ENCODE measurements around the gene RTF2. TPM values are rescaled to one million over a fixed set of nuclear protein-coding genes. Genes with fewer than 3 reads are reported as not detected.

RTF2 gene
- total and polyA plus RNA-seq, 2 donors (not counting 1 experiment from before 2014, with no cell fraction given) = 100 to 107 TPM

- Histone ChIP-seq H2AFZ (ENCODE audit: low read length) (no peak overlapping the region), H3K79me2 (ENCODE audit: control insufficient read depth, insufficient read depth, low read length) (peaks cover 43% of the 10 kb centered on the region), H3K9ac (ENCODE audit: insufficient read depth, low read length) (peak overlapping the region; percentile 55), H3K4me3 (replicated peaks in 1 of 4; ENCODE audit: control extremely low read depth in 1 of 4, insufficient read depth in 1 of 4, low read depth in 3 of 4, low read length in 4 of 4) (no peak overlapping the region), H3K4me1 (ENCODE audit: control insufficient read depth, extremely low read depth, insufficient read depth, low read length) (peaks cover 47% of the 10 kb centered on the region), H3K9me3 (ENCODE audit: control insufficient read depth, insufficient read depth, low read depth, low read length) (no peaks in the 10 kb centered on the region), H3K27me3 (ENCODE audit: control insufficient read depth, insufficient read depth, low read length) (no peaks in the 10 kb centered on the region), H4K20me1 (ENCODE audit: control insufficient read depth, extremely low read depth, insufficient read depth, low read length) (no peaks in the 10 kb centered on the region), H3K36me3 (ENCODE audit: control insufficient read depth, insufficient read depth, low read length) (peaks cover 8% of the 10 kb centered on the region), H3K4me2 (ENCODE audit: extremely low read depth, insufficient read depth, low read length) (peak overlapping the region; percentile 59), H3K27ac (ENCODE audit: insufficient read depth, low read length) (peak overlapping the region; percentile 98)
- no peak for DNase-seq (ENCODE audit: low read depth in 2 of 2)
- no peak for TF ChIP-seq EZH2 (IDR thresholded peaks at IDR 0.05; ENCODE audit: low read length, missing control alignments)
- no peak for TF ChIP-seq CTCF (conservative IDR thresholded peaks at IDR 0.05 in 1 of 2, IDR thresholded peaks at IDR 0.05 in 1 of 2; ENCODE audit: low read depth in 1 of 2, low read length in 2 of 2)
Measured at GRCh38 chr20:56428410-56428809, 40.0 kb upstream of the RTF2 start.

GRCh38 chr20:56428881-56429280, 39.5 kb upstream of the RTF2 start:
- no peak for DNase-seq (ENCODE audit: low read depth in 2 of 2)
- Histone ChIP-seq H3K9me3 (ENCODE audit: control insufficient read depth, insufficient read depth, low read depth, low read length) (no peaks in the 10 kb centered on the region), H4K20me1 (ENCODE audit: control insufficient read depth, extremely low read depth, insufficient read depth, low read length) (no peaks in the 10 kb centered on the region), H3K4me2 (ENCODE audit: extremely low read depth, insufficient read depth, low read length) (peak overlapping the region; percentile 59), H2AFZ (ENCODE audit: low read length) (no peak overlapping the region), H3K79me2 (ENCODE audit: control insufficient read depth, insufficient read depth, low read length) (peaks cover 41% of the 10 kb centered on the region), H3K4me3 (replicated peaks in 1 of 4; ENCODE audit: control extremely low read depth in 1 of 4, insufficient read depth in 1 of 4, low read depth in 3 of 4, low read length in 4 of 4) (no peak overlapping the region), H3K36me3 (ENCODE audit: control insufficient read depth, insufficient read depth, low read length) (peaks cover 8% of the 10 kb centered on the region), H3K9ac (ENCODE audit: insufficient read depth, low read length) (peak overlapping the region; percentile 55), H3K27ac (ENCODE audit: insufficient read depth, low read length) (peak overlapping the region; percentile 98), H3K4me1 (ENCODE audit: control insufficient read depth, extremely low read depth, insufficient read depth, low read length) (peaks cover 50% of the 10 kb centered on the region), H3K27me3 (ENCODE audit: control insufficient read depth, insufficient read depth, low read length) (no peaks in the 10 kb centered on the region)
- TF ChIP-seq EZH2 (IDR thresholded peaks at IDR 0.05; ENCODE audit: low read length, missing control alignments) (no peak), CTCF (conservative IDR thresholded peaks at IDR 0.05 in 1 of 2, IDR thresholded peaks at IDR 0.05 in 1 of 2; ENCODE audit: low read depth in 1 of 2, low read length in 2 of 2) (no peak)

- H4K20me1 ChIP-seq (ENCODE audit: control insufficient read depth, extremely low read depth, insufficient read depth, low read length) = no peaks in the 10 kb centered on the region
- peaks cover 8% of the 10 kb centered on the region for H3K36me3 ChIP-seq (ENCODE audit: control insufficient read depth, insufficient read depth, low read length)
- peak overlapping the region in 1 of 4 experiments; percentile 5 for H3K4me3 ChIP-seq (replicated peaks in 1 of 4; ENCODE audit: control extremely low read depth in 1 of 4, insufficient read depth in 1 of 4, low read depth in 3 of 4, low read length in 4 of 4)
- peaks cover 41% of the 10 kb centered on the region for H3K79me2 ChIP-seq (ENCODE audit: control insufficient read depth, insufficient read depth, low read length)
- peak in 1 of 2 donors; percentile 94 for DNase-seq (ENCODE audit: low read depth in 2 of 2)
- H3K9ac ChIP-seq (ENCODE audit: insufficient read depth, low read length) = no peak overlapping the region
- H3K27me3 ChIP-seq (ENCODE audit: control insufficient read depth, insufficient read depth, low read length) = no peaks in the 10 kb centered on the region
- no peak overlapping the region for H2AFZ ChIP-seq (ENCODE audit: low read length)
- H3K9me3 ChIP-seq (ENCODE audit: control insufficient read depth, insufficient read depth, low read depth, low read length) = no peaks in the 10 kb centered on the region
- peak overlapping the region; percentile 59 for H3K4me2 ChIP-seq (ENCODE audit: extremely low read depth, insufficient read depth, low read length)
- H3K4me1 ChIP-seq (ENCODE audit: control insufficient read depth, extremely low read depth, insufficient read depth, low read length) = peaks cover 50% of the 10 kb centered on the region
- H3K27ac ChIP-seq (ENCODE audit: insufficient read depth, low read length) = peak overlapping the region; percentile 98
- TF ChIP-seq EZH2 (IDR thresholded peaks at IDR 0.05; ENCODE audit: low read length, missing control alignments) (no peak), CTCF (conservative IDR thresholded peaks at IDR 0.05 in 1 of 2, IDR thresholded peaks at IDR 0.05 in 1 of 2; ENCODE audit: low read depth in 1 of 2, low read length in 2 of 2) (no peak)
Measured at GRCh38 chr20:56429502-56429901, 38.9 kb upstream of the RTF2 start.
